GM23338 (cell line): ENCODE results near the gene RASSF6. TPM values are rescaled to one million over a fixed set of nuclear protein-coding genes. Genes with fewer than 3 reads are reported as not detected.

ENCODE experiments used
- ATAC-seq: fragments of 200-7000 bp; cut with Tn5 transposase; 3 replicates; pipeline ENCODE4 v1.9.1; 2020
- DNase-seq: peaks from one replicate; pipeline ENCODE4 v3.0.0-alpha.2; 2015; ENCODE audit warnings: low spot score
- H2AFZ ChIP-seq: fragments of 200-600 bp; sonication (generic); 2 replicates; pipeline ENCODE4 v1.8.0; 2016; ENCODE audit warnings: antibody characterized with exemption, mild to moderate bottlenecking, moderate library complexity
- H3F3A ChIP-seq: fragments of 200-600 bp; sonication (generic); replicated peaks from 2 replicates; pipeline ENCODE4 v1.8.0; 2017; ENCODE audit warnings: antibody characterized with exemption, mixed run types, low read depth
- H3K27ac ChIP-seq: fragments of 200-600 bp; sonication (generic); 2 replicates; pipeline ENCODE4 v1.6.1; 2016; ENCODE audit warnings: low read depth
- H3K27me3 ChIP-seq: fragments of 200-600 bp; sonication (generic); 2 replicates; pipeline ENCODE4 v1.8.0; 2016; ENCODE audit warnings: mild to moderate bottlenecking, mixed run types, moderate library complexity; ENCODE audit not compliant: insufficient read depth
- H3K36me3 ChIP-seq: fragments of 200-600 bp; sonication (generic); 2 replicates; pipeline ENCODE4 v1.8.0; 2016; ENCODE audit warnings: mild to moderate bottlenecking; ENCODE audit not compliant: insufficient read depth
- H3K4me1 ChIP-seq: fragments of 200-600 bp; sonication (generic); 2 replicates; pipeline ENCODE4 v1.8.0; 2016; ENCODE audit warnings: mild to moderate bottlenecking, moderate library complexity; ENCODE audit not compliant: insufficient read depth
- H3K4me2 ChIP-seq: fragments of 200-600 bp; sonication (generic); 2 replicates; pipeline ENCODE4 v1.7.1; 2017; ENCODE audit warnings: mixed run types
- H3K4me3 ChIP-seq: fragments of 200-600 bp; sonication (generic); 2 replicates; pipeline ENCODE4 v1.6.1; 2016; ENCODE audit warnings: mixed run types
- H3K79me2 ChIP-seq: fragments of 200-600 bp; sonication (generic); replicated peaks from 2 replicates; pipeline ENCODE4 v1.8.0; 2017; ENCODE audit warnings: mild to moderate bottlenecking; ENCODE audit not compliant: insufficient read depth
- H3K9me2 ChIP-seq: fragments of 200-600 bp; sonication (generic); 2 replicates; pipeline ENCODE4 v1.8.0; 2017; ENCODE audit not compliant: insufficient read depth
- H4K20me1 ChIP-seq: fragments of 200-600 bp; sonication (generic); replicated peaks from 2 replicates; pipeline ENCODE4 v1.8.0; 2017; ENCODE audit warnings: mild to moderate bottlenecking; ENCODE audit not compliant: insufficient read depth
- H3K27ac Mint-ChIP-seq: 2 replicates; pipeline ENCODE4 v1.8.0; 2020; ENCODE audit warnings: inconsistent platforms, mild to moderate bottlenecking, moderate library complexity, mixed read lengths
- H3K27me3 Mint-ChIP-seq: 3 replicates; pipeline ENCODE4 v1.8.0; 2022; ENCODE audit warnings: low read depth, mild to moderate bottlenecking, moderate library complexity, mixed read lengths, inconsistent platforms; ENCODE audit not compliant: insufficient read depth, poor library complexity
- H3K36me3 Mint-ChIP-seq: 3 replicates; pipeline ENCODE4 v1.8.0; 2021; ENCODE audit warnings: low read depth, mild to moderate bottlenecking, inconsistent platforms, moderate library complexity, mixed read lengths
- H3K4me1 Mint-ChIP-seq: 3 replicates; pipeline ENCODE4 v1.8.0; 2020; ENCODE audit warnings: mild to moderate bottlenecking, inconsistent platforms, mixed read lengths
- H3K4me3 Mint-ChIP-seq: 3 replicates; pipeline ENCODE4 v1.8.0; 2021; ENCODE audit warnings: moderate library complexity, mild to moderate bottlenecking, inconsistent platforms, mixed read lengths
- H3K9me3 Mint-ChIP-seq: 3 replicates; pipeline ENCODE4 v1.8.0; 2020; ENCODE audit warnings: moderate library complexity, mild to moderate bottlenecking, inconsistent platforms, mixed read lengths
- ETS1 ChIP-seq: IDR thresholded peaks from 2 replicates; pipeline ENCODE4 v1.6.1; 2016; ENCODE audit warnings: antibody characterized with exemption
- EZH2phosphoT487 ChIP-seq: fragments of 200-600 bp; sonication (generic); IDR thresholded peaks from one replicate; pipeline ENCODE4 v1.8.1; 2018; ENCODE audit warnings: antibody characterized with exemption; ENCODE audit not compliant: unreplicated experiment
- NANOG ChIP-seq: IDR thresholded peaks from 2 replicates; pipeline ENCODE4 v1.6.1; 2016; ENCODE audit warnings: antibody characterized with exemption, borderline replicate concordance
- REST ChIP-seq: IDR thresholded peaks from one replicate; pipeline ENCODE4 v1.6.1; 2018; ENCODE audit warnings: antibody characterized with exemption; ENCODE audit not compliant: unreplicated experiment
- ZNF331 ChIP-seq: fragments of 250-450 bp; sonication (Bioruptor Pico); IDR thresholded peaks from 2 replicates; pipeline ENCODE4 v1.5.0; 2020; ENCODE audit warnings: low read depth, mild to moderate bottlenecking, moderate library complexity
- polyA plus RNA-seq: library from polyadenylated mRNA; unstranded; fragments of >200 nt; fragmentation: Nextera tagmentation; extraction: Ambion mirVana; gene quantifications from 2 replicates; pipeline ENCODE4 v1.2.1, GENCODE V29; 2016
- total RNA-seq: library from RNA; depleted of rRNA; stranded (reverse); fragments of >200 nt; shearing (Covaris generic); gene quantifications from 2 replicates; pipeline ENCODE4 v1.2.3, GENCODE V29; 2014

The RASSF6 gene
- total and polyA plus RNA-seq, 2 experiments from 2014 or later = 0.14 to 0.79 TPM

DNA sequence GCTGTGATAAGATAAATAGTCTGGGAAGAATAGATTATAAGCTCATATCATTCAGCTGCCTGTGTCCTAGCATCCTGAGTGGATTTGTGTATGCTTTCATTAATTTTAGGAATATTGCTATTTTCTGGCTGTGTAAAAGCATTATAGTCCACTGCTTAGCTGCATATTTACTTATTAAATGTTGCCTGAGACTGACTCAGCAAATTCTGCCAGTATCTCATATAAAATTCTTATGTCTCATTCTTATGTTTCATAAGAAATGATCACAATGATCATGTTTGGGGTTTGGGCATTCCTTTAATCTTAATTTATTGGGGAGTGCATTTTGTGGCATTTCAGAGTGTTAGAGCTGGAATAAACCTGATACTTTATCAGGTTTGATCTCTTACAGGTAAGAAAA is 34.9 kb downstream of the RASSF6 start:
- no peak for ATAC-seq

GRCh38 chr4:73583666-73584065 is 36.6 kb downstream of the RASSF6 start:
- 0 out of 2 replicates have a peak overlapping the region, but pooled peaks have one; percentile 27 for H3K27ac Mint-ChIP-seq
- H3K36me3 Mint-ChIP-seq = no peaks in the 10 kb centered on the region
- no peaks in the 10 kb centered on the region for H3K27me3 Mint-ChIP-seq
- H3K27ac ChIP-seq = no peak overlapping the region
- peaks cover 23% of the 10 kb centered on the region for H3K4me1 ChIP-seq
- DNase-seq = peak; percentile 79
- no peaks in the 10 kb centered on the region for H3K27me3 ChIP-seq
- no peak overlapping the region for H3K4me3 ChIP-seq
- H4K20me1 ChIP-seq = no peaks in the 10 kb centered on the region
- H2AFZ ChIP-seq = no peak overlapping the region
- peak; percentile 99 for ATAC-seq
- peak overlapping the region; percentile 12; the same call in 1 of the 3 replicates for H3K4me3 Mint-ChIP-seq
- H3K4me2 ChIP-seq = peak overlapping the region; percentile 24; the same call in 1 of the 2 replicates
- H3K79me2 ChIP-seq = no peaks in the 10 kb centered on the region
- no peaks in the 10 kb centered on the region for H3F3A ChIP-seq
- H3K36me3 ChIP-seq = no peaks in the 10 kb centered on the region
- no peaks in the 10 kb centered on the region for H3K9me3 Mint-ChIP-seq
- peaks cover 38% of the 10 kb centered on the region for H3K4me1 Mint-ChIP-seq
- H3K9me2 ChIP-seq = no peaks in the 10 kb centered on the region
- no peak for TF ChIP-seq REST
- TF ChIP-seq ETS1 = no peak

More for the DNA sequence above, 34.9 kb downstream of the RASSF6 start:
- Histone ChIP-seq H3K4me2 (no peak overlapping the region), H3K4me1 (peaks cover 23% of the 10 kb centered on the region), H3F3A (no peaks in the 10 kb centered on the region), H3K27me3 (no peaks in the 10 kb centered on the region), H3K79me2 (no peaks in the 10 kb centered on the region), H3K9me2 (no peaks in the 10 kb centered on the region), H3K27ac (no peak overlapping the region), H3K36me3 (no peaks in the 10 kb centered on the region), H4K20me1 (no peaks in the 10 kb centered on the region), H2AFZ (no peak overlapping the region), H3K4me3 (no peak overlapping the region)
- H3K4me3 Mint-ChIP-seq = no peak overlapping the region
- TF ChIP-seq ZNF331 (CRISPR knock-in tag) (no peak), NANOG (no peak), EZH2phosphoT487 (no peak), ETS1 (no peak), REST (no peak)
- no peak for DNase-seq
- no peaks in the 10 kb centered on the region for H3K9me3 Mint-ChIP-seq
- peak overlapping the region; percentile 81 for H3K27ac Mint-ChIP-seq
- no peaks in the 10 kb centered on the region for H3K27me3 Mint-ChIP-seq
- H3K4me1 Mint-ChIP-seq = peaks cover 44% of the 10 kb centered on the region
- no peaks in the 10 kb centered on the region for H3K36me3 Mint-ChIP-seq
